ENCODE data around the gene BTNL8.
"Not testable (repeated sequence)": the region's sequence is repeated elsewhere in the genome, so short reads cannot be mapped to it uniquely, and the experiment has no call there.

The BTNL8 gene

GRCh38 chr5:180885845-180886529, 13.0 kb upstream of the BTNL8 start:
- not testable (repeated sequence) for H3K4ac ChIP-seq (ENCODE audit: low read depth in 1 of 2, low read length in 2 of 2); H3K18ac ChIP-seq (ENCODE audit: low read depth in 1 of 2, low read length in 2 of 2); H3K36me3 ChIP-seq (ENCODE audit: control insufficient read depth in 1 of 2, insufficient read depth in 2 of 2, low read depth in 1 of 2, low read length in 2 of 2); H3K79me1 ChIP-seq (replicated peaks; ENCODE audit: low read length, poor library complexity, severe bottlenecking); H3K4me1 ChIP-seq (ENCODE audit: control insufficient read depth, insufficient read depth, low read depth, low read length); H3K4me3 ChIP-seq (ENCODE audit: insufficient read depth in 1 of 2, low read depth in 1 of 2, low read length in 2 of 2); H2AK5ac ChIP-seq (ENCODE audit: low read length, severe bottlenecking); H2BK120ac ChIP-seq (ENCODE audit: low read depth, low read length); H3K9me3 ChIP-seq (ENCODE audit: control insufficient read depth, low read length); H3K27ac ChIP-seq (ENCODE audit: low read length, poor library complexity, severe bottlenecking); H4K91ac ChIP-seq (ENCODE audit: low read length); H2BK5ac ChIP-seq (ENCODE audit: low read depth, low read length, poor library complexity, severe bottlenecking); H3K4me2 ChIP-seq (ENCODE audit: low read length, poor library complexity, severe bottlenecking); H3K14ac ChIP-seq (ENCODE audit: low read length in 2 of 2); H2BK12ac ChIP-seq (ENCODE audit: low read length in 2 of 2); H4K8ac ChIP-seq (ENCODE audit: low read length); H3K27me3 ChIP-seq (ENCODE audit: control insufficient read depth in 1 of 2, insufficient read depth in 1 of 2, low read length in 2 of 2); H2BK15ac ChIP-seq (ENCODE audit: low read depth, poor library complexity, severe bottlenecking); H3K9ac ChIP-seq (ENCODE audit: low read length); H2AFZ ChIP-seq (ENCODE audit: low read depth, low read length); DNase-seq; H3K23ac ChIP-seq (ENCODE audit: low read length in 2 of 2)
- WGBS = 65% methylated on average over 11 of the region's 11 CpGs

GRCh38 chr5:180889381-180889780, 9.6 kb upstream of the BTNL8 start:
- WGBS = 57% methylated on average over 7 of the region's 7 CpGs
- Histone ChIP-seq H3K27me3 (ENCODE audit: control insufficient read depth in 1 of 2, insufficient read depth in 1 of 2, low read length in 2 of 2) (no peaks in the 10 kb centered on the region), H3K18ac (ENCODE audit: low read depth in 1 of 2, low read length in 2 of 2) (no peak overlapping the region), H3K79me1 (replicated peaks; ENCODE audit: low read length, poor library complexity, severe bottlenecking) (no peaks in the 10 kb centered on the region), H2BK120ac (ENCODE audit: low read depth, low read length) (no peak overlapping the region), H3K36me3 (ENCODE audit: control insufficient read depth in 1 of 2, insufficient read depth in 2 of 2, low read depth in 1 of 2, low read length in 2 of 2) (no peaks in the 10 kb centered on the region), H3K4me2 (ENCODE audit: low read length, poor library complexity, severe bottlenecking) (no peak overlapping the region), H3K9me3 (ENCODE audit: control insufficient read depth, low read length) (peaks cover 2% of the 10 kb centered on the region), H2BK12ac (ENCODE audit: low read length in 2 of 2) (no peak overlapping the region), H3K4me3 (ENCODE audit: insufficient read depth in 1 of 2, low read depth in 1 of 2, low read length in 2 of 2) (no peak overlapping the region), H3K9ac (ENCODE audit: low read length) (no peak overlapping the region), H3K14ac (ENCODE audit: low read length in 2 of 2) (no peak overlapping the region), H2AFZ (ENCODE audit: low read depth, low read length) (no peak overlapping the region), H4K8ac (ENCODE audit: low read length) (no peak overlapping the region), H4K91ac (ENCODE audit: low read length) (no peak overlapping the region), H3K4ac (ENCODE audit: low read depth in 1 of 2, low read length in 2 of 2) (no peak overlapping the region), H2BK5ac (ENCODE audit: low read depth, low read length, poor library complexity, severe bottlenecking) (no peak overlapping the region), H2AK5ac (ENCODE audit: low read length, severe bottlenecking) (no peak overlapping the region), H2BK15ac (ENCODE audit: low read depth, poor library complexity, severe bottlenecking) (no peak overlapping the region), H3K27ac (ENCODE audit: low read length, poor library complexity, severe bottlenecking) (no peak overlapping the region), H3K23ac (ENCODE audit: low read length in 2 of 2) (no peak overlapping the region), H3K4me1 (ENCODE audit: control insufficient read depth, insufficient read depth, low read depth, low read length) (no peaks in the 10 kb centered on the region)
- DNase-seq = no peak

GRCh38 chr5:180895330-180895729, 3.6 kb upstream of the BTNL8 start:
- not testable (repeated sequence) for H3K4me2 ChIP-seq (ENCODE audit: low read length, poor library complexity, severe bottlenecking); H3K27me3 ChIP-seq (ENCODE audit: control insufficient read depth in 1 of 2, insufficient read depth in 1 of 2, low read length in 2 of 2); DNase-seq; H2AFZ ChIP-seq (ENCODE audit: low read depth, low read length); H2BK5ac ChIP-seq (ENCODE audit: low read depth, low read length, poor library complexity, severe bottlenecking); H4K8ac ChIP-seq (ENCODE audit: low read length); H3K9ac ChIP-seq (ENCODE audit: low read length); H3K36me3 ChIP-seq (ENCODE audit: control insufficient read depth in 1 of 2, insufficient read depth in 2 of 2, low read depth in 1 of 2, low read length in 2 of 2); H2BK12ac ChIP-seq (ENCODE audit: low read length in 2 of 2); H2BK120ac ChIP-seq (ENCODE audit: low read depth, low read length); H3K27ac ChIP-seq (ENCODE audit: low read length, poor library complexity, severe bottlenecking); H3K4ac ChIP-seq (ENCODE audit: low read depth in 1 of 2, low read length in 2 of 2); H2AK5ac ChIP-seq (ENCODE audit: low read length, severe bottlenecking); H3K79me1 ChIP-seq (replicated peaks; ENCODE audit: low read length, poor library complexity, severe bottlenecking); H2BK15ac ChIP-seq (ENCODE audit: low read depth, poor library complexity, severe bottlenecking); H4K91ac ChIP-seq (ENCODE audit: low read length); H3K23ac ChIP-seq (ENCODE audit: low read length in 2 of 2); H3K4me1 ChIP-seq (ENCODE audit: control insufficient read depth, insufficient read depth, low read depth, low read length); H3K4me3 ChIP-seq (ENCODE audit: insufficient read depth in 1 of 2, low read depth in 1 of 2, low read length in 2 of 2); H3K14ac ChIP-seq (ENCODE audit: low read length in 2 of 2); H3K18ac ChIP-seq (ENCODE audit: low read depth in 1 of 2, low read length in 2 of 2); H3K9me3 ChIP-seq (ENCODE audit: control insufficient read depth, low read length)
- WGBS = 83% methylated on average over 1 of the region's 1 CpG

GRCh38 chr5:180900178-180900577, 1.2 kb downstream of the BTNL8 start:
- H4K91ac ChIP-seq (ENCODE audit: low read length) = no peak overlapping the region
- no peak overlapping the region for H4K8ac ChIP-seq (ENCODE audit: low read length)
- no peak overlapping the region for H3K4ac ChIP-seq (ENCODE audit: low read depth in 1 of 2, low read length in 2 of 2)
- 70% methylated on average over 3 of the region's 5 CpGs for WGBS
- H3K27me3 ChIP-seq (ENCODE audit: control insufficient read depth in 1 of 2, insufficient read depth in 1 of 2, low read length in 2 of 2) = peaks cover 0 to 4% of the 10 kb centered on the region in 2 experiments
- no peaks in the 10 kb centered on the region for H3K4me1 ChIP-seq (ENCODE audit: control insufficient read depth, insufficient read depth, low read depth, low read length)
- H3K9ac ChIP-seq (ENCODE audit: low read length) = no peak overlapping the region
- H2AK5ac ChIP-seq (ENCODE audit: low read length, severe bottlenecking) = no peak overlapping the region
- no peak overlapping the region for H3K27ac ChIP-seq (ENCODE audit: low read length, poor library complexity, severe bottlenecking)
- no peak overlapping the region for H2BK120ac ChIP-seq (ENCODE audit: low read depth, low read length)
- no peak overlapping the region for H2AFZ ChIP-seq (ENCODE audit: low read depth, low read length)
- no peak overlapping the region for H3K23ac ChIP-seq (ENCODE audit: low read length in 2 of 2)
- no peaks in the 10 kb centered on the region for H3K79me1 ChIP-seq (replicated peaks; ENCODE audit: low read length, poor library complexity, severe bottlenecking)
- no peaks in the 10 kb centered on the region for H3K9me3 ChIP-seq (ENCODE audit: control insufficient read depth, low read length)
- H3K36me3 ChIP-seq (ENCODE audit: control insufficient read depth in 1 of 2, insufficient read depth in 2 of 2, low read depth in 1 of 2, low read length in 2 of 2) = no peaks in the 10 kb centered on the region
- H3K4me2 ChIP-seq (ENCODE audit: low read length, poor library complexity, severe bottlenecking) = no peak overlapping the region
- no peak overlapping the region for H3K18ac ChIP-seq (ENCODE audit: low read depth in 1 of 2, low read length in 2 of 2)
- no peak for DNase-seq
- no peak overlapping the region for H2BK12ac ChIP-seq (ENCODE audit: low read length in 2 of 2)
- no peak overlapping the region for H3K4me3 ChIP-seq (ENCODE audit: insufficient read depth in 1 of 2, low read depth in 1 of 2, low read length in 2 of 2)
- no peak overlapping the region for H3K14ac ChIP-seq (ENCODE audit: low read length in 2 of 2)
- no peak overlapping the region for H2BK5ac ChIP-seq (ENCODE audit: low read depth, low read length, poor library complexity, severe bottlenecking)
- H2BK15ac ChIP-seq (ENCODE audit: low read depth, poor library complexity, severe bottlenecking) = no peak overlapping the region

Measured in mesenchymal stem cell (in vitro differentiated cells and primary cell).